ENCODE data around the gene GPR15. TPM values are rescaled to one million over a fixed set of nuclear protein-coding genes. Genes with fewer than 3 reads are reported as not detected.

The GPR15 gene
- total RNA-seq, 2 donors from 2014 or later: not detected

GRCh38 chr3:98580401-98581386 lies 48.9 kb downstream of the GPR15 start:
- intact Hi-C loops (cut with DNase I): no loop called here
- no peak for DNase-seq (ENCODE audit: low spot score)

GRCh38 chr3:98581474-98581873 lies 49.7 kb downstream of the GPR15 start:
- no peak for DNase-seq (ENCODE audit: low spot score)
- intact Hi-C loops (cut with DNase I): no loop called here

- intact Hi-C loops (cut with DNase I): no loop called here
- no peak for DNase-seq (ENCODE audit: low spot score)
Measured at GRCh38 chr3:98582042-98582441, 50.3 kb downstream of the GPR15 start.

- no peak for DNase-seq (ENCODE audit: low spot score)
- intact Hi-C loops (cut with DNase I): no loop called here
Measured at GRCh38 chr3:98583766-98584165, 52.0 kb downstream of the GPR15 start.

Other genes with a start within 250 kb of the GPR15 start
- gene OR5H2, start 249.5 kb upstream of the GPR15 start, total RNA-seq: not detected
- not detected for gene OR5K4, start 178.1 kb upstream of the GPR15 start, total RNA-seq
- not detected for gene OR5K3, start 141.3 kb upstream of the GPR15 start, total RNA-seq
- not detected for gene OR5K1, start 68.8 kb upstream of the GPR15 start, total RNA-seq
- gene OR5K2, start 34.3 kb upstream of the GPR15 start, total RNA-seq: not detected
- gene CLDND1, start 9.1 kb upstream of the GPR15 start, total RNA-seq: 100 to 1,000 TPM; 105 to 114 TPM
- gene CPOX, start 61.6 kb downstream of the GPR15 start, total RNA-seq: 10 to 100 TPM; 12.2 to 12.7 TPM
- gene ST3GAL6, start 231.4 kb downstream of the GPR15 start, total RNA-seq: 1 to 10 TPM; 6.8 to 7.5 TPM

Measured in posterior vena cava (tissue), 2 donors.